HG03280 (cell line): ENCODE measurements around the gene SUGCT.

Experiments
- ATAC-seq: cut with Tn5 transposase; IDR thresholded peaks from one replicate; pipeline ENCODE4 v1.9.1; 2021; ENCODE audit warnings: mild to moderate bottlenecking, moderate library complexity; ENCODE audit not compliant: unreplicated experiment

Gene SUGCT

GRCh38 chr7:40884241-40884640 is 749.4 kb downstream of the SUGCT start:
- no peak for ATAC-seq

- no peak for ATAC-seq
These were observed 750.7 kb downstream of the SUGCT start for GRCh38 chr7:40885503-40885902.

- no peak for ATAC-seq
These were observed 752.3 kb downstream of the SUGCT start for GRCh38 chr7:40887099-40887498.

GRCh38 chr7:40888499-40888898 is 753.7 kb downstream of the SUGCT start:
- no peak for ATAC-seq

GRCh38 chr7:40889099-40889498 is 754.3 kb downstream of the SUGCT start:
- ATAC-seq, result no peak

GRCh38 chr7:40889539-40889938 is 754.7 kb downstream of the SUGCT start:
- no peak for ATAC-seq

- ATAC-seq, result no peak
These were observed 755.4 kb downstream of the SUGCT start for GRCh38 chr7:40890088-40890692.

- no peak for ATAC-seq
These were observed 756.4 kb downstream of the SUGCT start for GRCh38 chr7:40891232-40891631.

- ATAC-seq, result no peak
These were observed 764.3 kb downstream of the SUGCT start for GRCh38 chr7:40899151-40899550.

GRCh38 chr7:40899636-40900507 is 765.1 kb downstream of the SUGCT start:
- ATAC-seq, result no peak

- ATAC-seq, result no peak
These were observed 769.1 kb downstream of the SUGCT start for GRCh38 chr7:40903872-40904271.

- ATAC-seq, result no peak
These were observed 772.5 kb downstream of the SUGCT start for GRCh38 chr7:40907286-40907685.

- ATAC-seq, result no peak
These were observed 774.7 kb downstream of the SUGCT start for GRCh38 chr7:40909346-40909980.
